Activated naive CD8-positive, alpha-beta T cell treated with anti-CD3 and anti-CD28 coated beads, Interleukin-2, amount 50 U/mL, for 24 hours (primary cell): ENCODE measurements around the gene WDR35.

Source experiments
- ATAC-seq: fragments of 150-1000 bp; cut with Tn5 transposase; one replicate; pipeline ENCODE4 v1.10.0; 2021
- DNase-seq: peaks from one replicate; pipeline ENCODE4 v3.0.0; 2021
- H3K27ac Mint-ChIP-seq: one replicate; pipeline ENCODE4 v1.8.0; 2021; ENCODE audit warnings: mild to moderate bottlenecking, mixed read lengths
- H3K27me3 Mint-ChIP-seq: one replicate; pipeline ENCODE4 v1.8.0; 2021; ENCODE audit warnings: mixed read lengths
- H3K36me3 Mint-ChIP-seq: one replicate; pipeline ENCODE4 v1.8.0; 2021; ENCODE audit warnings: low read depth, mixed read lengths
- H3K4me1 Mint-ChIP-seq: one replicate; pipeline ENCODE4 v1.8.0; 2021; ENCODE audit warnings: mixed read lengths
- H3K4me3 Mint-ChIP-seq: one replicate; pipeline ENCODE4 v1.8.0; 2021; ENCODE audit warnings: mild to moderate bottlenecking, moderate library complexity, mixed read lengths
- H3K9me3 Mint-ChIP-seq: one replicate; pipeline ENCODE4 v1.8.0; 2021; ENCODE audit warnings: mixed read lengths

WDR35 gene

GRCh38 chr2:19865151-19865550 lies 124.8 kb downstream of the WDR35 start:
- Mint-ChIP-seq H3K36me3 (no peaks in the 10 kb centered on the region), H3K27ac (no peak overlapping the region)

GRCh38 chr2:19864381-19864780 lies 125.5 kb downstream of the WDR35 start:
- Mint-ChIP-seq H3K27me3 (no peaks in the 10 kb centered on the region), H3K4me3 (no peak overlapping the region), H3K27ac (no peak overlapping the region), H3K9me3 (no peaks in the 10 kb centered on the region), H3K36me3 (no peaks in the 10 kb centered on the region), H3K4me1 (peaks cover 26% of the 10 kb centered on the region)
- ATAC-seq (no peak), DNase-seq (no peak)

More at GRCh38 chr2:19865151-19865550, 124.8 kb downstream of the WDR35 start:
- peaks cover 32% of the 10 kb centered on the region for H3K4me1 Mint-ChIP-seq
- ATAC-seq (peak; percentile 38), DNase-seq (no peak)
- no peaks in the 10 kb centered on the region for H3K27me3 Mint-ChIP-seq
- H3K4me3 Mint-ChIP-seq, result no peak overlapping the region
- no peaks in the 10 kb centered on the region for H3K9me3 Mint-ChIP-seq

- ATAC-seq (peak; percentile 64), DNase-seq (peak; percentile 74)
- no peaks in the 10 kb centered on the region for H3K27me3 Mint-ChIP-seq
- no peak overlapping the region for H3K27ac Mint-ChIP-seq
- no peaks in the 10 kb centered on the region for H3K9me3 Mint-ChIP-seq
- peaks cover 19% of the 10 kb centered on the region for H3K4me1 Mint-ChIP-seq
- H3K36me3 Mint-ChIP-seq, result no peaks in the 10 kb centered on the region
- H3K4me3 Mint-ChIP-seq, result no peak overlapping the region
Observed at GRCh38 chr2:19863303-19864041, 126.4 kb downstream of the WDR35 start.

GRCh38 chr2:19861813-19862212 lies 128.1 kb downstream of the WDR35 start:
- no peak overlapping the region for H3K27ac Mint-ChIP-seq
- H3K4me1 Mint-ChIP-seq, result peaks cover 9% of the 10 kb centered on the region
- DNase-seq (no peak), ATAC-seq (no peak)
- H3K9me3 Mint-ChIP-seq, result no peaks in the 10 kb centered on the region
- H3K36me3 Mint-ChIP-seq, result no peaks in the 10 kb centered on the region
- H3K27me3 Mint-ChIP-seq, result peaks cover 4% of the 10 kb centered on the region
- H3K4me3 Mint-ChIP-seq, result no peak overlapping the region
